HCT116 (cell line): ENCODE data around the gene RANBP3L. TPM values are rescaled to one million over a fixed set of nuclear protein-coding genes. Genes with fewer than 3 reads are reported as not detected.

Experiments
- ATAC-seq: fragments of 200-7000 bp; cut with Tn5 transposase; 2 replicates; pipeline ENCODE4 v1.9.1; 2020; ENCODE audit warnings: mild to moderate bottlenecking, moderate library complexity
- BruUV-seq: library from RNA; stranded (reverse); fragments of 400-500 nt; replicated peaks from 2 replicates; lab custom pipeline; 2021; lab: Mats Ljungman, UMichigan
- CTCF ChIA-PET: fragments of 300-600 bp; sonication (Branson Sonifier 250); formaldehyde crosslinking; loops from one replicate; lab custom pipeline; 2021; ENCODE audit warnings: antibody characterized with exemption; lab: Charles Lee
- POLR2A ChIA-PET: fragments of 300-600, 350-600 bp; sonication (Branson Sonifier 250); formaldehyde crosslinking; loops from one replicate; lab custom pipeline; 2021; ENCODE audit warnings: antibody characterized with exemption; lab: Charles Lee
- RAD21 ChIA-PET, 2 experiments: fragments of 300-600 bp; sonication (Branson Sonifier 250); formaldehyde crosslinking; loops; one replicate each; lab custom pipeline; 2023; ENCODE audit warnings: low total read pairs in 2 of 2; ENCODE audit not compliant: uncharacterized antibody in 2 of 2, unreplicated experiment in 2 of 2, low non-redundant PET in 1 of 2; lab: Charles Lee
- DNase-seq: peaks from one replicate; pipeline ENCODE4 v3.0.0-alpha.2; 2010; ENCODE audit warnings: low read depth, low spot score
- H2AFZ ChIP-seq: fragments of 200-600 bp; shearing (Covaris generic), sonication (generic); 2 replicates; pipeline ENCODE4 v1.6.1; 2017; ENCODE audit warnings: low read depth, mixed run types, mixed read lengths, antibody characterized with exemption, low read length; ENCODE audit not compliant: poor library complexity, severe bottlenecking
- H3K27ac ChIP-seq: 2 replicates; pipeline ENCODE4 v1.5.1; 2012; ENCODE audit warnings: low read depth, low read length
- H3K27me3 ChIP-seq: fragments of 200-600 bp; sonication (generic); 2 replicates; pipeline ENCODE4 v1.6.1; 2016; ENCODE audit warnings: mixed run types, low read length, mixed read lengths; ENCODE audit not compliant: insufficient read depth
- H3K36me3 ChIP-seq, 2 experiments: fragments of 200-500 bp in 1 of 2; fragments of 200-600 bp in 1 of 2; sonication (Bioruptor generic) in 1 of 2; sonication (generic) in 1 of 2; 2 replicates each; pipeline versions ENCODE4 v1.5.1 to v1.6.1; 2014 to 2016; ENCODE audit warnings: low read length in 2 of 2, inconsistent platforms in 1 of 2, mixed read lengths in 1 of 2, mixed run types in 1 of 2; ENCODE audit not compliant: insufficient read depth in 2 of 2, control insufficient read depth in 1 of 2
- H3K4me1 ChIP-seq, 2 experiments: fragments of 200-600 bp in 1 of 2; sonication (generic) in 1 of 2; 2 replicates each; pipeline versions ENCODE4 v1.5.1 to v1.6.1; 2012 to 2017; ENCODE audit warnings: low read length in 2 of 2, inconsistent platforms in 1 of 2, mild to moderate bottlenecking in 1 of 2, mixed read lengths in 1 of 2, mixed run types in 1 of 2, moderate library complexity in 1 of 2; ENCODE audit not compliant: insufficient read depth in 2 of 2, control insufficient read depth in 1 of 2
- H3K4me2 ChIP-seq: fragments of 200-600 bp; sonication (generic); 2 replicates; pipeline ENCODE4 v1.6.1; 2017; ENCODE audit warnings: mixed run types, low read length, mixed read lengths
- H3K4me3 ChIP-seq, 2 experiments: fragments of 200-600 bp in 1 of 2; sonication (generic) in 1 of 2; replicated peaks in 1 of 2; 2 replicates each; pipeline ENCODE4 v1.5.1; 2011 to 2016; ENCODE audit warnings: low read length in 2 of 2, control low read depth in 1 of 2, low read depth in 1 of 2, mild to moderate bottlenecking in 1 of 2, mixed read lengths in 1 of 2, mixed run types in 1 of 2
- H3K79me2 ChIP-seq: fragments of 200-600 bp; sonication (generic); 2 replicates; pipeline ENCODE4 v1.6.1; 2017; ENCODE audit warnings: mild to moderate bottlenecking, mixed run types, low read length, moderate library complexity, mixed read lengths; ENCODE audit not compliant: insufficient read depth
- H3K9ac ChIP-seq: fragments of 200-600 bp; sonication (generic); 2 replicates; pipeline ENCODE4 v1.6.1; 2016; ENCODE audit warnings: low read length, mixed read lengths
- H3K9me2 ChIP-seq: fragments of 200-600 bp; sonication (generic), shearing (Covaris generic); 2 replicates; pipeline ENCODE4 v1.6.1; 2017; ENCODE audit warnings: mixed run types, mild to moderate bottlenecking, moderate library complexity; ENCODE audit not compliant: insufficient read depth
- H3K9me3 ChIP-seq, 2 experiments: fragments of 200-500 bp in 1 of 2; fragments of 200-600 bp in 1 of 2; sonication (Bioruptor generic) in 1 of 2; sonication (generic) in 1 of 2; 2 replicates each; pipeline ENCODE4 v1.6.1; 2014 to 2017; ENCODE audit warnings: low read length in 2 of 2, mixed read lengths in 2 of 2, inconsistent platforms in 1 of 2, low read depth in 1 of 2, mild to moderate bottlenecking in 1 of 2, mixed run types in 1 of 2, moderate library complexity in 1 of 2; ENCODE audit not compliant: control insufficient read depth in 1 of 2, insufficient read depth in 1 of 2
- H4K20me1 ChIP-seq: fragments of 200-600 bp; sonication (generic), shearing (Covaris generic); 2 replicates; pipeline ENCODE4 v1.6.1; 2017; ENCODE audit warnings: mixed run types, mild to moderate bottlenecking, moderate library complexity; ENCODE audit not compliant: insufficient read depth
- CBX3 ChIP-seq: IDR thresholded peaks from 2 replicates; pipeline ENCODE4 v1.6.1; 2012; ENCODE audit warnings: low read depth
- POLR2AphosphoS5 ChIP-seq: IDR thresholded peaks from 2 replicates; pipeline ENCODE4 v1.6.1; 2011; ENCODE audit warnings: mild to moderate bottlenecking, low read depth, low read length, moderate library complexity
- intact Hi-C: fragments of 100-400 bp; cut with micrococcal nuclease; formaldehyde crosslinking; loops from 2 replicates; pipeline ENCODE4 v1.10.0; 2022
- total RNA-seq: library from RNA; stranded (reverse); gene quantifications from one replicate; pipeline ENCODE4 v1.2.1, GENCODE V29; 2021; ENCODE audit not compliant: unreplicated experiment
- TF ChIP-seq, protein P1 (sequence below), 3 experiments: fragments of 200-600 bp in 1 of 3; sonication (generic) in 1 of 3; IDR thresholded peaks in 2 of 3; conservative IDR thresholded peaks in 1 of 3; 2 replicates each; pipeline ENCODE4 v1.5.1; 2012 to 2017; ENCODE audit warnings: low read depth in 2 of 3, low read length in 2 of 3, antibody characterized with exemption in 1 of 3, borderline replicate concordance in 1 of 3, control low read depth in 1 of 3, mild to moderate bottlenecking in 1 of 3, mixed read lengths in 1 of 3, mixed run types in 1 of 3, moderate library complexity in 1 of 3; ENCODE audit not compliant: insufficient read depth in 1 of 3

RANBP3L gene
- total RNA-seq, 1 experiment from 2014 or later, result not detected

DNA sequence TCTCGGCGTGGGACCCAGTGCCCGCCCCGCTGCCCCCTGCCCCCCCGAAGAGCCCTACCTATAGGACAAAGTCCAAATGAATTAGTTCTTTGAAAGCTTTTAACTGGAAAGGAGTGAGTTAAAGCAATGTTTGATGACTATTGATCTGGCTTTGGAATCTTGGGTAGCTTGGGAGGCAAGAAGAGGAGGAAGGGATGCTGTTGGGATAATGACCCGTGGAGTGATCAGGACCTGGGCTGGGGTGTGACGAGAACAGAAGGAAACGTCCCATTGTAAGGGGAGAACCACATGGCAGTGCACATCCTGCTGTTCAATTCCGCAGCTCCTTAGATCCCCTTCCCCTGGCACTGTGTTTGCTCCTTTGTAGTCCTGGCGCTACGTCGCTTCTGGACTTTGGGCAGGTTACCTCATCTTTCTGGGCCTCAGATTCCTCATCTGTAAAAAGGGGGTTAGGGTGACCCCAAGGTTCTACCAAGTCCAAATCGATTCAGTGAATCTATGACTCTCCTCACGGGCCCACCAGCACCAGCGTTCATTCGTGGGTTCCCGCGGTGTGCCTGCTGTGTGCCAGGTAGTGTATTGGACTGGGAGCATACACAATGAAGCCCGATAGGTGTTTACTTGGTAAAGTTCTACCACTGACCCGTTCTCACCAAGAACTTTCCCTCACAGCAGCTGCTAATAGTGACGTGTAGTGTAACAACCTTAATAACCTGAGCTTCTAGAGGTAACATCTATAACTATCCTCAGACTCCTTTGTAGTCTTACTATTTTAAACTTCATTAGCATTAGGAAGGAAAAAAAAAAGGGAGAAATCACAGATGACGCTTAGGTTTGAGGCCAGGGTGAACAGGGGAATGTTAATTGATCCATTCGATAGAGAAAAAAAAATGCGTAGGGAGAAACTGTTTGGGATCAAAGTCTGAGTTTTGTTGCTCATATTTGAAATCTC, 58.9 kb downstream of the RANBP3L start:
- Histone ChIP-seq H3K9me2 (no peaks in the 10 kb centered on the region), H3K79me2 (peaks cover 15% of the 10 kb centered on the region; the same call in 1 of the 2 replicates), H3K36me3 (no peaks in the 10 kb centered on the region), H3K4me2 (peak overlapping the region; percentile 87), H2AFZ (no peak overlapping the region), H3K4me1 (peaks cover 12 to 28% of the 10 kb centered on the region in 2 experiments; a peak in 3 of 4 replicates), H3K9me3 (no peaks in the 10 kb centered on the region), H3K27me3 (no peaks in the 10 kb centered on the region), H3K4me3 (peak overlapping the region; percentile 65 to 75), H3K27ac (peak overlapping the region; percentile 94), H4K20me1 (no peaks in the 10 kb centered on the region), H3K9ac (peak overlapping the region; percentile 85)
- TSS peak; percentile 74 for BruUV-seq
- intact Hi-C loops, result loop anchor here (5.0 to 10.0 kb wide), 2 partner anchors 91 to 362 kb away; partner anchors contain the start of genes LMBRD2, SKP2 and SLC1A3
- DNase-seq (no peak), ATAC-seq (no peak)
- TF ChIP-seq POLR2AphosphoS5, result no peak
- no peak for TF ChIP-seq CBX3
- TF ChIP-seq, protein P1, sequence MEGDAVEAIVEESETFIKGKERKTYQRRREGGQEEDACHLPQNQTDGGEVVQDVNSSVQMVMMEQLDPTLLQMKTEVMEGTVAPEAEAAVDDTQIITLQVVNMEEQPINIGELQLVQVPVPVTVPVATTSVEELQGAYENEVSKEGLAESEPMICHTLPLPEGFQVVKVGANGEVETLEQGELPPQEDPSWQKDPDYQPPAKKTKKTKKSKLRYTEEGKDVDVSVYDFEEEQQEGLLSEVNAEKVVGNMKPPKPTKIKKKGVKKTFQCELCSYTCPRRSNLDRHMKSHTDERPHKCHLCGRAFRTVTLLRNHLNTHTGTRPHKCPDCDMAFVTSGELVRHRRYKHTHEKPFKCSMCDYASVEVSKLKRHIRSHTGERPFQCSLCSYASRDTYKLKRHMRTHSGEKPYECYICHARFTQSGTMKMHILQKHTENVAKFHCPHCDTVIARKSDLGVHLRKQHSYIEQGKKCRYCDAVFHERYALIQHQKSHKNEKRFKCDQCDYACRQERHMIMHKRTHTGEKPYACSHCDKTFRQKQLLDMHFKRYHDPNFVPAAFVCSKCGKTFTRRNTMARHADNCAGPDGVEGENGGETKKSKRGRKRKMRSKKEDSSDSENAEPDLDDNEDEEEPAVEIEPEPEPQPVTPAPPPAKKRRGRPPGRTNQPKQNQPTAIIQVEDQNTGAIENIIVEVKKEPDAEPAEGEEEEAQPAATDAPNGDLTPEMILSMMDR (IDR thresholded peaks at IDR 0.05 in 2 of 3, conservative IDR thresholded peaks at IDR 0.05 in 1 of 3; ENCODE audit: borderline replicate concordance in 1 of 3, insufficient read depth in 1 of 3, low read depth in 2 of 3, low read length in 2 of 3), result no peak
- ChIA-PET CTCF (interaction anchor here (0.7 to 3.2 kb wide), 13 partner anchors 8 to 454 kb away, joined by 3 to 11 read pairs (median 5); partner anchors contain the start of gene RANBP3L), POLR2A (interaction anchor here (1.1 to 1.8 kb wide), 5 partner anchors 8 to 28 kb away, joined by 3 to 5 read pairs (median 3); no protein-coding TSS in a partner anchor), RAD21 (no interaction called here)
